CD14-positive monocyte (primary cell): ENCODE results near the gene LIMCH1. TPM values are rescaled to one million over a fixed set of nuclear protein-coding genes. Genes with fewer than 3 reads are reported as not detected.

Experiments used
- DNase-seq, 3 donors: peaks; one replicate each; pipeline ENCODE4 v3.0.0-alpha.2; 2011 to 2022
- H2AFZ ChIP-seq: 2 replicates; pipeline ENCODE4 v1.6.0; 2012; ENCODE audit warnings: mild to moderate bottlenecking, low read depth, low read length, inconsistent platforms; ENCODE audit not compliant: insufficient read depth, poor library complexity, severe bottlenecking
- H3K27ac ChIP-seq, 2 donors: 1 replicate in 1 of 2; 2 replicates in 1 of 2; pipeline ENCODE4 v1.5.1; 2012 to 2013; ENCODE audit warnings: low read length in 2 of 2, control low read depth in 1 of 2, inconsistent platforms in 1 of 2, low read depth in 1 of 2, mild to moderate bottlenecking in 1 of 2
- H3K27me3 ChIP-seq, 2 donors: one replicate each; pipeline versions ENCODE4 v1.6.0 to v1.6.1; 2011 to 2013; ENCODE audit warnings: low read length in 2 of 2; ENCODE audit not compliant: control insufficient read depth in 2 of 2, insufficient read depth in 2 of 2
- H3K36me3 ChIP-seq, 2 donors: replicated peaks in 1 of 2; 1 replicate in 1 of 2; 2 replicates in 1 of 2; pipeline versions ENCODE4 v1.5.1 to v1.6.1; 2012 to 2013; ENCODE audit warnings: low read length in 2 of 2, control low read depth in 1 of 2, inconsistent platforms in 1 of 2, mild to moderate bottlenecking in 1 of 2; ENCODE audit not compliant: insufficient read depth in 2 of 2, control insufficient read depth in 1 of 2
- H3K4me1 ChIP-seq, 2 donors: 1 replicate in 1 of 2; 2 replicates in 1 of 2; pipeline versions ENCODE4 v1.5.1 to v1.6.1; 2012 to 2013; ENCODE audit warnings: low read length in 2 of 2, control low read depth in 1 of 2, inconsistent platforms in 1 of 2, mild to moderate bottlenecking in 1 of 2, moderate library complexity in 1 of 2; ENCODE audit not compliant: insufficient read depth in 2 of 2, control insufficient read depth in 1 of 2
- H3K4me2 ChIP-seq: replicated peaks from 2 replicates; pipeline ENCODE3; 2012; ENCODE audit warnings: low read length, moderate library complexity, mild to moderate bottlenecking; ENCODE audit not compliant: poor library complexity, severe bottlenecking; ENCODE audit errors: extremely low read depth
- H3K4me3 ChIP-seq, 3 experiments: fragments of 200-600 bp in 1 of 3; sonication (generic) in 1 of 3; replicated peaks in 1 of 3; 1 replicate in 2 of 3; 2 replicates in 1 of 3; pipeline ENCODE4 v1.5.1; 2011 to 2013; ENCODE audit warnings: low read length in 3 of 3, mild to moderate bottlenecking in 3 of 3, control low read depth in 2 of 3, low read depth in 2 of 3, inconsistent platforms in 1 of 3, moderate library complexity in 1 of 3
- H3K79me2 ChIP-seq: 2 replicates; pipeline ENCODE4 v1.6.0; 2012; ENCODE audit warnings: mild to moderate bottlenecking, control low read depth, inconsistent platforms, low read length, moderate library complexity; ENCODE audit not compliant: insufficient read depth
- H3K9ac ChIP-seq: 2 replicates; pipeline ENCODE4 v1.6.0; 2017; ENCODE audit warnings: low read length, mild to moderate bottlenecking; ENCODE audit not compliant: insufficient read depth, poor library complexity, severe bottlenecking
- H3K9me3 ChIP-seq, 2 donors: replicated peaks in 1 of 2; 1 replicate in 1 of 2; 2 replicates in 1 of 2; pipeline versions ENCODE4 v1.5.1 to v1.6.1; 2012 to 2013; ENCODE audit warnings: low read length in 2 of 2, control low read depth in 1 of 2; ENCODE audit not compliant: control insufficient read depth in 1 of 2, insufficient read depth in 1 of 2
- H4K20me1 ChIP-seq: 2 replicates; pipeline ENCODE4 v1.6.0; 2012; ENCODE audit warnings: mild to moderate bottlenecking, low read length, control low read depth, moderate library complexity; ENCODE audit not compliant: insufficient read depth
- H3K27ac Mint-ChIP-seq, 7 donors: one replicate each; pipeline ENCODE4 v1.8.0; 2020; ENCODE audit warnings: mild to moderate bottlenecking in 7 of 7, mixed read lengths in 7 of 7, moderate library complexity in 6 of 7, inconsistent platforms in 2 of 7
- H3K27me3 Mint-ChIP-seq, 3 donors: one replicate each; pipeline ENCODE4 v1.8.0; 2021 to 2022; ENCODE audit warnings: low read depth in 3 of 3, mild to moderate bottlenecking in 3 of 3, mixed read lengths in 3 of 3, moderate library complexity in 3 of 3, inconsistent platforms in 1 of 3
- H3K36me3 Mint-ChIP-seq, 2 donors: one replicate each; pipeline ENCODE4 v1.8.0; 2020; ENCODE audit warnings: mixed read lengths in 2 of 2, inconsistent platforms in 1 of 2, mild to moderate bottlenecking in 1 of 2
- H3K4me1 Mint-ChIP-seq: one replicate; pipeline ENCODE4 v1.8.0; 2020; ENCODE audit warnings: mild to moderate bottlenecking, mixed read lengths
- H3K4me3 Mint-ChIP-seq, 2 donors: one replicate each; pipeline ENCODE4 v1.8.0; 2020; ENCODE audit warnings: mild to moderate bottlenecking in 2 of 2, mixed read lengths in 2 of 2, moderate library complexity in 1 of 2
- H3K9me3 Mint-ChIP-seq, 7 donors: one replicate each; pipeline ENCODE4 v1.8.0; 2020 to 2022; ENCODE audit warnings: mixed read lengths in 7 of 7, mild to moderate bottlenecking in 6 of 7, moderate library complexity in 6 of 7, inconsistent platforms in 2 of 7
- WGBS: methylation state at CpG from one replicate; pipeline ENCODE4 v1.1.5; 2013; ENCODE audit warnings: missing lambda C conversion rate; ENCODE audit not compliant: insufficient coverage; 5-methylcytosine and 5-hydroxymethylcytosine counted together
- intact Hi-C, 2 donors: fragments of 100-400 bp; cut with micrococcal nuclease; formaldehyde crosslinking; loops; one replicate each; pipeline versions ENCODE4 v1.15.0 to v1.15.1; 2023
- polyA plus RNA-seq, 3 donors: library from polyadenylated mRNA; depleted of rRNA in 1 of 3; unstranded in 2 of 3; stranded (reverse) in 1 of 3; fragments of 300-500 nt in 2 of 3; fragments of >200 nt in 1 of 3; fragmentation: Illumina TruSeq in 2 of 3; gene quantifications; 1 replicate in 2 of 3; 2 replicates in 1 of 3; pipeline ENCODE4 v1.2.3, GENCODE V29; 2012 to 2021
- TF ChIP-seq, protein P1 (sequence below): fragments of 200-600 bp; IDR thresholded peaks from one replicate; pipeline ENCODE4 v1.8.0; 2022; ENCODE audit warnings: antibody characterized with exemption, mild to moderate bottlenecking

The LIMCH1 gene
- polyA plus RNA-seq, 3 donors = 0.25 to 0.64 (median 0.32) TPM

DNA sequence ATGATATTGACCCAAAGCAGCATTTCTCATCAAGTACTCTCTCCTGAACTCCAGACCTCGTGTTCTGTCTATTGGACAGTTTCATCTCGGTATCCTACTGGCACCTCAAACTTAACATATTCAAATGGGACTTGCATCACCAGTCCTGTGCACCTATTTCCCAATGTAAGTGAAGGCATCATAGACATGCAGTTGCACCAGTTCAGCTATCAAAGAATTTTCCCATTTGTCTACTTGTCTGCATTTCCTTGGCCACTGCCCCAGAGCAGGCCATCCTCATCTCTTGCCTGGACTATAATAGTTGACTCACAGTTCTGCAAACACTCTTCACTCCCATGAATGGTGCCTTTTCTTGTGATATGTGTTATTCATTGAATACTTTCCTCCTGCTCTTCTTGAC is 11.3 kb upstream of the LIMCH1 start:
- Mint-ChIP-seq H3K27me3 (peaks cover 0 to 2% (median 2%) of the 10 kb centered on the region in 3 donors), H3K27ac (no peak overlapping the region), H3K9me3 (peaks cover 0 to 11% (median 3%) of the 10 kb centered on the region in 7 donors), H3K4me1 (peaks cover 2% of the 10 kb centered on the region), H3K4me3 (no peak overlapping the region), H3K36me3 (no peaks in the 10 kb centered on the region)
- no peaks in the 10 kb centered on the region for H3K27me3 ChIP-seq
- H3K4me1 ChIP-seq = no peaks in the 10 kb centered on the region
- 93% methylated on average over 2 of the region's 2 CpGs for WGBS
- no peaks in the 10 kb centered on the region for H4K20me1 ChIP-seq
- no peak overlapping the region for H3K4me3 ChIP-seq
- no peak overlapping the region for H3K9ac ChIP-seq
- TF ChIP-seq, protein P1, sequence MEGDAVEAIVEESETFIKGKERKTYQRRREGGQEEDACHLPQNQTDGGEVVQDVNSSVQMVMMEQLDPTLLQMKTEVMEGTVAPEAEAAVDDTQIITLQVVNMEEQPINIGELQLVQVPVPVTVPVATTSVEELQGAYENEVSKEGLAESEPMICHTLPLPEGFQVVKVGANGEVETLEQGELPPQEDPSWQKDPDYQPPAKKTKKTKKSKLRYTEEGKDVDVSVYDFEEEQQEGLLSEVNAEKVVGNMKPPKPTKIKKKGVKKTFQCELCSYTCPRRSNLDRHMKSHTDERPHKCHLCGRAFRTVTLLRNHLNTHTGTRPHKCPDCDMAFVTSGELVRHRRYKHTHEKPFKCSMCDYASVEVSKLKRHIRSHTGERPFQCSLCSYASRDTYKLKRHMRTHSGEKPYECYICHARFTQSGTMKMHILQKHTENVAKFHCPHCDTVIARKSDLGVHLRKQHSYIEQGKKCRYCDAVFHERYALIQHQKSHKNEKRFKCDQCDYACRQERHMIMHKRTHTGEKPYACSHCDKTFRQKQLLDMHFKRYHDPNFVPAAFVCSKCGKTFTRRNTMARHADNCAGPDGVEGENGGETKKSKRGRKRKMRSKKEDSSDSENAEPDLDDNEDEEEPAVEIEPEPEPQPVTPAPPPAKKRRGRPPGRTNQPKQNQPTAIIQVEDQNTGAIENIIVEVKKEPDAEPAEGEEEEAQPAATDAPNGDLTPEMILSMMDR = no peak
- DNase-seq = no peak
- intact Hi-C loops = no loop called here
- no peaks in the 10 kb centered on the region for H3K36me3 ChIP-seq
- no peaks in the 10 kb centered on the region for H3K9me3 ChIP-seq
- no peaks in the 10 kb centered on the region for H3K79me2 ChIP-seq
- H3K27ac ChIP-seq = no peak overlapping the region
- no peak overlapping the region for H2AFZ ChIP-seq
- H3K4me2 ChIP-seq = no peak overlapping the region

DNA sequence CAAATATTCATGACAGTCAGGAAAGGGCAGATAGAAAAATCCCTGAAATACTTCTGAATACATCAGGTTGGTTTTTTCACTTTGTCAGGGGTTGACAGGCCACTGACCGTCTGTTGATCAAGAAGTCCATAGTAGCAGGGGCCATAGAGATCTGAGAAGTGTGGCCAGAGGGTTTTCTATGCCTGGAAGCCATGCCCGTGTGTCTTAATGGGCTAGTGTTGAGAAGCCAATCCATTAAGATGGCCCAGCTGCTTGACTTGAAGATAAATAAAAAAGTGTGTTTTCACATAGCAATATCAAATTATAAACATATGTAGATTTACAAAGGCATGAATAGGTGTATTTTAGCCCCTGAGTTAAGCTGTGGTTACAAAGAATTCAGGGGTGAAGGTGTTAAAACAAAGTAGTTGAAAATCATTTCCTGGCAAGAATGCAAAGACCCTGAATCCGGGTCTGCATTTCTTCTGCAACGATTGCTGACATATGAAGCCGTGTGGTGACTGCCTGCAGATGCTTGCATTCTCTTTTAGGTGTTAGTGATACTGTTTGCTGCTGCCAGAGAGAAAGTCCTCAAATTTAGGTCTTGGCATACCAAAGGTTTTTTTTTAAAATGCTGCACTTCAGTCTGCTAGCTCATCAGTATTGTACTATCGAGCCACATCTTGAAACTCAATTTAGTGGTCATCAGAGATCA is 9.3 kb upstream of the LIMCH1 start:
- Mint-ChIP-seq H3K4me3 (no peak overlapping the region), H3K27me3 (peaks cover 0 to 2% (median 2%) of the 10 kb centered on the region in 3 donors)
- TF ChIP-seq, protein P1 = no peak

More for the DNA sequence above, 9.3 kb upstream of the LIMCH1 start:
- H3K27ac ChIP-seq = no peak overlapping the region
- 67% methylated on average over 3 of the region's 6 CpGs for WGBS
- H3K4me1 ChIP-seq = peaks cover 8 to 10% of the 10 kb centered on the region in 2 donors
- H3K36me3 Mint-ChIP-seq = no peaks in the 10 kb centered on the region
- H3K9ac ChIP-seq = no peak overlapping the region
- no peaks in the 10 kb centered on the region for H3K36me3 ChIP-seq
- intact Hi-C loops = no loop called here
- peaks cover 13% of the 10 kb centered on the region for H3K4me1 Mint-ChIP-seq
- H2AFZ ChIP-seq = no peak overlapping the region
- H3K27ac Mint-ChIP-seq = no peak overlapping the region
- no peak for DNase-seq
- no peaks in the 10 kb centered on the region for H3K79me2 ChIP-seq
- H3K4me3 ChIP-seq = no peak overlapping the region
- H3K9me3 ChIP-seq = no peaks in the 10 kb centered on the region
- H3K9me3 Mint-ChIP-seq = peaks cover 0 to 9% (median 2%) of the 10 kb centered on the region in 7 donors
- no peaks in the 10 kb centered on the region for H4K20me1 ChIP-seq
- H3K27me3 ChIP-seq = no peaks in the 10 kb centered on the region
- H3K4me2 ChIP-seq = no peak overlapping the region
